NCI-H146 treated with DMSO at 0.1 percent for 48 hours (cell line): ENCODE data around the gene BAHCC1.

ENCODE experiments used
- DNase-seq: peaks from one replicate; lab custom pipeline; 2025; ENCODE audit not compliant: unreplicated experiment; lab: John Stamatoyannopoulos, UW

The BAHCC1 gene

GRCh38 chr17:81489998-81490992 is 95.0 kb downstream of the BAHCC1 start:
- DNase-seq = no peak

- DNase-seq = no peak
Measured at GRCh38 chr17:81491181-81491581, 95.9 kb downstream of the BAHCC1 start.

GRCh38 chr17:81491761-81492160 is 96.5 kb downstream of the BAHCC1 start:
- no peak for DNase-seq

GRCh38 chr17:81492202-81492601 is 96.9 kb downstream of the BAHCC1 start:
- no peak for DNase-seq

GRCh38 chr17:81492706-81493105 is 97.4 kb downstream of the BAHCC1 start:
- no peak for DNase-seq

- no peak for DNase-seq
Measured at GRCh38 chr17:81493198-81494038, 98.2 kb downstream of the BAHCC1 start.

- DNase-seq = peak; percentile 41
Measured at GRCh38 chr17:81494626-81495377, 99.5 kb downstream of the BAHCC1 start.

GRCh38 chr17:81498953-81499600 is 103.8 kb downstream of the BAHCC1 start:
- no peak for DNase-seq

GRCh38 chr17:81499601-81499970 is 104.3 kb downstream of the BAHCC1 start:
- no peak for DNase-seq

GRCh38 chr17:81500047-81500446 is 104.8 kb downstream of the BAHCC1 start:
- no peak for DNase-seq

GRCh38 chr17:81502471-81503017 is 107.3 kb downstream of the BAHCC1 start:
- no peak for DNase-seq

GRCh38 chr17:81503619-81504018 is 108.4 kb downstream of the BAHCC1 start:
- no peak for DNase-seq

- no peak for DNase-seq
Measured at GRCh38 chr17:81508639-81509206, 113.5 kb downstream of the BAHCC1 start.

- peak; percentile 27 for DNase-seq
Measured at GRCh38 chr17:81509207-81509971, 114.1 kb downstream of the BAHCC1 start.

GRCh38 chr17:81509972-81510784 is 114.9 kb downstream of the BAHCC1 start:
- DNase-seq = no peak

GRCh38 chr17:81510785-81511553 is 115.7 kb downstream of the BAHCC1 start:
- DNase-seq = no peak

- DNase-seq = no peak
Measured at GRCh38 chr17:81511554-81511803, 116.2 kb downstream of the BAHCC1 start.
